HG03378 (cell line): ENCODE results near the gene ZMYND15.
"Not testable (repeated sequence)": the region's sequence is repeated elsewhere in the genome, so short reads cannot be mapped to it uniquely, and the experiment has no call there.

Source experiments
- ATAC-seq: cut with Tn5 transposase; IDR thresholded peaks from one replicate; pipeline ENCODE4 v1.9.1; 2021; ENCODE audit warnings: mild to moderate bottlenecking, moderate library complexity; ENCODE audit not compliant: unreplicated experiment

Gene ZMYND15

DNA sequence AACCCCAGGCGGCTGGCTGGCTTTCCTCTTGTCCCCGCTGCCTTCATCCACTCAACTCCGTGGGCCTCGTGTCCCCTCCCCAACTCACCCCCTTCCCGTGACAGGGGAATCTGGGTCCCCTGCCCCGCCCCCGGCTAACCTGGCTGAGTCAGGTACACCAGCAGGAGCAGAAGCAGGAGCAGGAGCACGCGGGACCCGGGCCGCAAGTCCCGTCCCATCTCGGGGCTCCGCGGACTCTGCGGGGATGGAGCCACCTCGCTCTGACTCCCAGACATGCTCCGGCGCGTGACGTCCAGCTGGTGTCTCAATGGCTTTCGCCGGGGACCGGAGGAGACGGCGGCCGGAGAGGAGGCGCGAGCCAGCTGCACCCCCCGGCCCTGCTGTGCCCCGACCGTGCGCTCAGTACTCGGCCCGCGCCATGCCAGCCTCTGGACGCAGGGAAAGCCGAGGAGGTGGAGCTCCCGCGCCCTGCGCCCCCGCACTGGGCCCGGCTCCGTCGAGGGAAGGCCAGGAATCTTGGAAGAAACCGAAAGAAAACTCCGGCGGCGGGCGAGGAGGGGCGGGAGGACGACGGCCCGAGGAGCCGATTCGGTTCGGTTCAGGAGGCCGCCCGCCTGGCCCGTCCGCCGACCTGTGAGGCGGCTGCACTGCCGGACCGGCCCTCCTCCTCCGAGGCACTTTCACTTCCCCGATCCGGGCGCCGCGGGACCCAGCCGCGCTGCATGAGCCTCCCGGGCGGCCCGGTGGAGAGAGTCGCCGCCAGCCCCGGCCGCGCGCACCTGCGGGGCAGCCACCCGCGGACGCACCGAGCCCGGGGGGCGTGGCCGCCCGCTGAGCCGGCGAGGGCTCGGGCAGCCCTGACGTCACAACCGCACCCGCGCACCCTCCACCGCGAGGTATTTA, at the start of gene ZMYND15, which contains the start of gene CXCL16:
Gene ZMYND15, plus strand, starts transcription at position 712 of the 903 bp plus-strand sequence. CDS start 716 bp downstream, outside the sequence.
Gene CXCL16, minus strand, starts transcription at position 807 of the 903 bp plus-strand sequence. Its CDS starts 589 bp downstream, at position 218.
- ATAC-seq, result no peak

GRCh38 chr17:4689872-4690271, 49.8 kb upstream of the ZMYND15 start:
- ATAC-seq, result not testable (repeated sequence)

DNA sequence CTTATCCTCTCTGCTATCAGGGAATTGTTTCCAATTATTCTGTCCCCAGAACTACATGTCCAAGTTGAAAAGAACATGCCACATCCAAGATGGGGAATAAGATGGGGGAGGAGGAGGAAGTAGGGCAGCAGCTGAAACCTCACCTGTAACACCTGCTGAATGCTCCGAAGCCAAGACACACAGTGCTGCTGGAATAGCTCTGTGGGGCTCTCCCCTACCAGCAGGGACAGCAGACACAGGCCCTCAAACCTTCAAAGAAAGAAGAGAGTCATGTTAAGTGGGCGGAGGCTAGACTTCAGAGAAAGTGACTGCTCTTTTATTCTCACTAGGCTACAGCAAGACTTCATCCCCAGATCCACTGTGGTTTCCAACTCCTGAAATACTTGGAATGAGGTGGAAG, 48.9 kb upstream of the ZMYND15 start:
- ATAC-seq, result no peak

DNA sequence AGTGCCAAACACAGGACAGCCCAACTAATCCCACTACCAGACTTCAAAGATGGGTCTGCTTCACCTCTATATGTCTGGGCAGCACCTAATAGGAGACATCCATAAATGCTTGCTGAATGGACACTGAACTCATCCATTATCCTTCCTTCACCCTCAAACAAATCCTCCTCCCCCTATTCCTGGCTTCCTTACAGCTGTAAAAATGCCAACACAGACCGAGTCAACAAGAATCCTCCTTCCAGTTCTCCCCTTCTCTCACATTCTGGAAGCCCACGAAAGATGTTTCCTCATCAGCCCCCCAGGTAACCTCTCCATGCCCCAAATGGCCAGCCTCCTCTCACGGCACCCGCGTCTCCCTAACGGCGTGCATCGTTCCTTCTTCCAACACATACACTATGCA, 47.9 kb upstream of the ZMYND15 start:
- no peak for ATAC-seq

DNA sequence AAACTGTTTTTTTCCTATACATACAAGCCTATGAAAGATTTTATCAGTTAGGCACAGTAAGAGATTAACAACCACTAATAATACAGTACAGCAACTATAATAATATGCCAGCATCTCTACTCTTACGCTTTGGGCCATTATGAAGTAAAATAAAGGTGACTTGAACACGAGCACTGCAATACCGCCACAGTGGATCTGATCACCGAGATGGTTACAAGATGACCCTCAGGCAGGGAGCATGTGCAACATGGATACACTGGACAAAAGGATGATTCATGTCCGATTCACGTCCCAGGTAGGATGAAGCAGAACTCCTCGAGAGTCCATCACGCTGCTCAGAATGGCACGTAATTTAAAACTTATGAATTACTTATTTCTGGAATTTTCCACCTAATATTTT, 46.2 kb upstream of the ZMYND15 start:
- ATAC-seq, result no peak

GRCh38 chr17:4696437-4696805, 43.2 kb upstream of the ZMYND15 start:
- ATAC-seq, result no peak

DNA sequence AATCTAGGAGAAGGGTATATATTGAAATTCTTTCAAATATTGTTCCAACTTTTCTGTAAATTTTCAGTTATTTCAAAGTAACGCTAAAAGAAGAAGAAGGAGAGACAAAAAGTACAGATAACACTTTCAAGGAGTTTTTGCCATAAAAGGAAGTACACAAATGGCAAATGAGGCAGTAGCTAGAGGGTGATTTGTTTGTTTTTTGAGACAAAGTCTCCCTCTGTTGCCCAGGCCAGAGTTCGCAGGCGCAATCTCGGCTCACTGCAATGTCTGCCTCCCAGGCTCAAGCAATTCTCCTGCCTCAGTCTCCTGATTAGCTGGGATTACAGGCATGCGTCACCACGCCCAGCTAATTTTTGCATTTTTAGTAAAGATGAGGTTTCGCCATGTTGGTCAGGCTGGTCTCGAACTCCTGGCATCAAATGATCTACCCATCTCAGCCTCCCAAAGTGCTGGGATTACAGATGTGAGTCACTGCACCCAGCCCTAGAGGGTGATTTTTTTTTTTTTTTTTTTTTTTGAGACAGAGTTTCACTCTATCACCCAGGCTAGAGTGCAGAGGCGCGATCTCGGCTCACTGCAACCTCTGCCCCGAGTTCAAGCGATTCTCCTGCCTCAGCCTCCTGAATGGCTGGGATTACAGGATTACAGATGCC, 40.1 kb upstream of the ZMYND15 start:
- not testable (repeated sequence) for ATAC-seq

DNA sequence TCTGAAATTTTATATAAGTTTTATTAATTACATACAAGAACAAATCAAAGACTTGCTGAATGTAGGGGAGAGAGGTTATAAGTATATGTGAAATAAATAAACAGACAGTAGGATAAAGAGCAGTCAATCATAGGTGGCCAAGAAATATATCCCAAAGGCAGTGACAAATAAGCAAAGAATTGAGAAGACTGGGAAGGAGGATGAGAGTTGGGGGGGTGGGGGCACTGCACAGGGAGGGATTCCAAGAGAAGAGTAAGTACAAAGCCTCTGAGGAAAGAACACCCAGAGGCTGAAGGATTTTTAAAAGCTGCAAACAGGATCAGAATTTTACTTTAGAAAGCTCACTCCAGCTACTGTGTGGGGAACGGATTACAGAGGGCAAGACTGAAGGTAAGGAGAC, 38.5 kb upstream of the ZMYND15 start:
- no peak for ATAC-seq

DNA sequence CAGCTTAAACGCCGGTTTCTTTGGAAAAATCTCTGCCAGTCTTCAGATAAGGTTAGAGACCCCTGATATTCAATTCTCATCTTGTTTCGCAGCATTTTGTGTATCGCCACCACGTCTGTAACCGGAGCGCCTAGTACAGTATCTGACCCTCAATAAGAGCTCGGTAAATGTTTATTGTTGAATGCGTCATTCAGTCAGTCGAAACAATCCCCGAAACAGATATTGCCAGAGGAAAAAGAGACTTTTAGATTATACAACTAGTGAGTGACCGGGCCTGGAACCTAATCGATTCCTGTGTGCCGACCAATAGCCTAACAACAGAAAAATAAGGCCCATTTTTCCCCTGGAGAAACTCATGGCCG, 36.3 kb upstream of the ZMYND15 start:
- ATAC-seq, result no peak

DNA sequence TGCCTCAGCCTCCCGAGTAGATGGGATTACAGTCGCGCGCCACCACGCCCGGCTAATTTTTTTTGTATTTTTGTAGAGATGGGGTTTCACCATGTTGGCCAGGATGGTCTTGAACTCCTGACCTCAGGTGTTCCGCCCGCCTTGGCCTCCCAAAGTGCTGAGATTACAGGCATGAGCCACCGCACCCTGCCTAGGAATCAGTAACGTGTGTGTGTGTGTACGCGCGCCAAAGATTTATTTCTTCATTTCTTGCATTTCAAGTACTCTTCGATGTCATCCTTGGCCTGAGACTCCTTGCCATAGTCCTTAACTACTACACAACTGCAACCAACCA, 35.1 kb upstream of the ZMYND15 start:
- not testable (repeated sequence) for ATAC-seq

DNA sequence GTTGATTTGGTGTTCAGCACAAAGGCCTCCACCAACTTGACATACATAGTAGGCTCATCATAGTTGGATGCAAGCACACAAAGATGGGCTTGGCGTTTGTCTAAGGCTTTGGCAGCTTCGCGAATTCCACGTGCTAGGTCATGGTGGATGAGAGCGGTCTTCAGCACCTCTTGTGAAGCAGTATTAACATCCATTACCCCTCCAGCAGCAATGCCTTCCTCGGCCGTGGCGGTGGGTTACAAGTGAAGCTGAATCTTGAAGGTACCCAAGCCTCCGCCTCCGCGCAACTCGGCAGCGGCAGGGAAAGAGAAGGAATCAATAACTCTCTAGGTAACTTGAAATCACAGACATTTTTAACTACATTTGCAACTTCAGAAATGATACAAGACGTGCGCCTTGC, 34.6 kb upstream of the ZMYND15 start:
- ATAC-seq, result no peak

DNA sequence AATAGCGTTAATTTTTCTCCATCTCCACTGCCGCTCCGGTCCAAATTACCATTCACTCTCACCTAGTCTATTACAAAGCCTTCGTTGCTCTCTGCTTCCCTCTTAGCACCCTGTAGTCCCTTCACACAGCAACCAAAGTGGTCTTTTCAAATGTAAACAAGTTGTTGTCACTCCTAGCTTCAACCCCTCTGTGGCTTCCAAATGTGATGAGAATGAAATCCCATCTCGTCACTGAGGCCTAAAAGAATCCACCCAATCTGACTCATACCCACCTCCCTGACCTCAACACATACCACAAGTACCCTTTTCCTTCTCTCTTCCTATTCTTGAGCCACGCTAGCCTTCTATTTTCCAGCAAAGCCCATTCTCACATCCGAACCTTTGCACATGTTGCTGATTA, 33.5 kb upstream of the ZMYND15 start:
- ATAC-seq, result no peak

- ATAC-seq, result no peak
Measured at GRCh38 chr17:4708436-4708835, 31.2 kb upstream of the ZMYND15 start.

DNA sequence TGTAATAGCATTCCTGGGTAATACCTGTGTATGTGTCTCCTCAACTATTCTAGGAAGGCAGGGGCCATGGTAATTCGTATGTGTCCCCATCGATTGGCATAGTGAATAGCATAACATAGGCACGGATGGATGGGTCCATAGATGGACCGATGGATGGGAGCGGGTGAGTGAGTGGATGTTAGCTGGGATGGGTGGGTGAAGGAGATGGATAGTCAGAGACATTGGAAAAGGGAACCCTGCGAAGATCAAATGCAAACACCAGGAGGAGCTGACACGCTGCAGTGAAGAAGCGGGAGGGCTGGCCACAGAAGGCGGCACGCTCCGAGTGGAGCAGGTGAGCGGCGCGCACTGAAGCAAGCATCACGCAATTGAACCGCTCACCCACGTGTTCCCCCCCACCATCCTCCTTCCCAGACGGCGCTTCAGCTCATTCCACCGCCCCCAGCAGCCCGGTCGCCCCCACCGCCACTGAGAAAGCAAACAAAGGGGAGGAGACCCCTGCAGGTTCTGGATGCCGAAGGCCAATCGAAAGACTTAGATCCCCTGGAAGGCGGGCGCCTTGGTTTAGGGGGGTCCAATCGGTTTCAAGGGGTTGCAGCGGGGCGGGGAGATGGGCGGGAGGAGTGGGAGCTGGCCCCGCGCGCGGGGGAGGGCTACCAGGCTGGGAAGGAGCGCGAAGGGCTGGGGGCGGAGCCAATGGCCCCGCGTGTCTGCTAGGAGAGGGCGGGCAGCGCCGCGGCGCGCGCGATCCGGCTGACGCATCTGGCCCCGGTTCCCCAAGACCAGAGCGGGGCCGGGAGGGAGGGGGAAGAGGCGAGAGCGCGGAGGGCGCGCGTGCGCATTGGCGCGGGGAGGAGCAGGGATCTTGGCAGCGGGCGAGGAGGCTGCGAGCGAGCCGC, 29.6 kb upstream of the ZMYND15 start, which contains the start of gene ARRB2:
Gene ARRB2, plus strand, starts transcription at position 839 of the 899 bp plus-strand sequence. CDS start 90 bp downstream, outside the sequence.
- ATAC-seq, result peak; percentile 46

DNA sequence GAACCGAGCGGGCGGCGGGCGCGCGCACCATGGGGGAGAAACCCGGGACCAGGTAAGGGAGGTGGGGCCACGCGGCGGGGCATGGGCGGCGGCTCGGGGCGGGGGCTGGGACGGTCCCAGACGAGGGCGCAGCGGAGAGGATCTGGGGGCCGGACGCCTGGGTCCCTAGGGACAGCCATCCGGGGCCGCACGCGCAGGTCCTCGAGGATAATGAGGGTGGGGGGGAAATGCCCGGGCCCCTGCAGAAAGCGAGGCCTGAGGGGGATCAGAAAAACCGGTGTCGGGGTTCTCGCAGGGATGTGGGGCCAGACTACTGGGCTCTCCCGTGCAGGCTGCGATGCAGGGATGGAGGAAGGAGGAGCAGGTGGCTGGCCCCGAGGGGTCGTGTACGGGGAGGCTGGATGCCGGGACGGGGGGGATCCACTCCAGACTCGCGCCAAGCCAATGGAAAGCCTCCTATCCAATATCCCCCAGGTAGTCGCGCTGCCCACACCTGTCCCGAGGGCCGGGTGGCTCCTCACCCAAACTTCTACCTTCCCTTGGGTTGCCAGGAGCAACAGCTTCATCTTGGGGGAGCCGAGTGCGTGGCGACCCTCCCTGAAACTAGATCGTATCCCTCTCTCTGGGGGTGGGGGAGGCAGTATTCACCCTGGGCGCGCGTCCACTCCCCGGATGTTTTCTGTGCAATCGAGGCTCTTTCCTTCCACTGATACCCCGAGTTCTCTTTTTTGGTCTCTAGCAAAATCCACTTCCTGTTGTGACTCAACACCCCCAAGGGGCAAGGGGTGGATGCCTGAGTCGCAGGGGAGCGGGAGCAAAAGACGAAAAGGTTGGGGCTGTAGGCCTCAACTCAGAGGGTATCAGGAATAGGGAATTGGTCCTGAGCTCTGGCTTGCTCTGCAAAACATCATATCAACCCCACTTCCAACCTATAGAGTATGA, 28.7 kb upstream of the ZMYND15 start:
- no peak for ATAC-seq

DNA sequence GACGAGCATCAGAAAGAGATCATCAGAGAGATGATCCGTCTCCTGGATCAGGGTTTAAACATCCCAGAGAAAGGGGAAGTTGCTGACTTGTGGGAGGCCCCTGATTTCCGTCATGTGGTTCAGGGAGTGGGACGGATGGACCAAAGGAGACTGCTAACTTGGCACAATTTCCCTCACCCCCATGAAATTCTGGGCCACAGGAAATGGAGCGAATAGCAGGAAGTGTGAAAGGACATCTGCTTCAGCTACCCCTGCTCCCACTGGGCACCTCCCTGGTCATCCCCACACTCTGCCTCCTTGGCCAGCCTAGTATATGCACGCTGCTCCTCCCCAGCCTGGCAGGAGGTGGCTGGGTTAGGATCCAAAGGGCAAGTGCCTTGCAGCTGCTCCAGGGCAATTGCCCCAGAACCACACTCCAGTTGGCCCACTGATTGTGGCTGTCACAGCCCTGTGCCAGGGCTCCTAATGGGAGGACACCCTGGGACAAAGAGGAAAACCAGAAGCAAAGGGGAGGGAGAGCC, 27.9 kb upstream of the ZMYND15 start:
- no peak for ATAC-seq

- no peak for ATAC-seq
Measured at GRCh38 chr17:4712526-4712925, 27.1 kb upstream of the ZMYND15 start.

- not testable (repeated sequence) for ATAC-seq
Measured at GRCh38 chr17:4714340-4715062, 25.1 kb upstream of the ZMYND15 start.
